GM21619 (cell line): ENCODE results near the gene CCNY.

Source experiments
- ATAC-seq: cut with Tn5 transposase; IDR thresholded peaks from one replicate; pipeline ENCODE4 v1.9.1; 2021; ENCODE audit not compliant: unreplicated experiment

CCNY gene

GRCh38 chr10:35423505-35424306 is 87.4 kb downstream of the CCNY start:
- no peak for ATAC-seq

- no peak for ATAC-seq
These were observed 88.5 kb downstream of the CCNY start for GRCh38 chr10:35424680-35425285.

GRCh38 chr10:35425595-35425994 is 89.3 kb downstream of the CCNY start:
- ATAC-seq, result no peak

- ATAC-seq, result no peak
These were observed 90.3 kb downstream of the CCNY start for GRCh38 chr10:35426657-35427056.

- no peak for ATAC-seq
These were observed 91.2 kb downstream of the CCNY start for GRCh38 chr10:35427543-35427942.

GRCh38 chr10:35428521-35428920 is 92.2 kb downstream of the CCNY start:
- ATAC-seq, result no peak

- ATAC-seq, result no peak
These were observed 96.6 kb downstream of the CCNY start for GRCh38 chr10:35432781-35433338.

- ATAC-seq, result no peak
These were observed 97.6 kb downstream of the CCNY start for GRCh38 chr10:35433851-35434426.

- no peak for ATAC-seq
These were observed 98.2 kb downstream of the CCNY start for GRCh38 chr10:35434533-35434932.

- ATAC-seq, result no peak
These were observed 99.5 kb downstream of the CCNY start for GRCh38 chr10:35435824-35436223.

- no peak for ATAC-seq
These were observed 101.5 kb downstream of the CCNY start for GRCh38 chr10:35437829-35438228.

GRCh38 chr10:35438718-35439571 is 102.6 kb downstream of the CCNY start:
- ATAC-seq, result no peak

- no peak for ATAC-seq
These were observed 103.7 kb downstream of the CCNY start for GRCh38 chr10:35440016-35440415.

- ATAC-seq, result no peak
These were observed 105.7 kb downstream of the CCNY start for GRCh38 chr10:35442028-35442427.

- no peak for ATAC-seq
These were observed 106.3 kb downstream of the CCNY start for GRCh38 chr10:35442592-35442991.

- no peak for ATAC-seq
These were observed 107.5 kb downstream of the CCNY start for GRCh38 chr10:35443858-35444257.

GRCh38 chr10:35445150-35445884 is 109.0 kb downstream of the CCNY start:
- ATAC-seq, result no peak

GRCh38 chr10:35446439-35446838 is 110.1 kb downstream of the CCNY start:
- no peak for ATAC-seq

GRCh38 chr10:35447693-35448407 is 111.5 kb downstream of the CCNY start:
- ATAC-seq, result no peak
